ENCODE results near the gene ANKRD9. TPM values are rescaled to one million over a fixed set of nuclear protein-coding genes. Genes with fewer than 3 reads are reported as not detected.

Gene ANKRD9
- total RNA-seq, 1 donor = 16.2 TPM

DNA sequence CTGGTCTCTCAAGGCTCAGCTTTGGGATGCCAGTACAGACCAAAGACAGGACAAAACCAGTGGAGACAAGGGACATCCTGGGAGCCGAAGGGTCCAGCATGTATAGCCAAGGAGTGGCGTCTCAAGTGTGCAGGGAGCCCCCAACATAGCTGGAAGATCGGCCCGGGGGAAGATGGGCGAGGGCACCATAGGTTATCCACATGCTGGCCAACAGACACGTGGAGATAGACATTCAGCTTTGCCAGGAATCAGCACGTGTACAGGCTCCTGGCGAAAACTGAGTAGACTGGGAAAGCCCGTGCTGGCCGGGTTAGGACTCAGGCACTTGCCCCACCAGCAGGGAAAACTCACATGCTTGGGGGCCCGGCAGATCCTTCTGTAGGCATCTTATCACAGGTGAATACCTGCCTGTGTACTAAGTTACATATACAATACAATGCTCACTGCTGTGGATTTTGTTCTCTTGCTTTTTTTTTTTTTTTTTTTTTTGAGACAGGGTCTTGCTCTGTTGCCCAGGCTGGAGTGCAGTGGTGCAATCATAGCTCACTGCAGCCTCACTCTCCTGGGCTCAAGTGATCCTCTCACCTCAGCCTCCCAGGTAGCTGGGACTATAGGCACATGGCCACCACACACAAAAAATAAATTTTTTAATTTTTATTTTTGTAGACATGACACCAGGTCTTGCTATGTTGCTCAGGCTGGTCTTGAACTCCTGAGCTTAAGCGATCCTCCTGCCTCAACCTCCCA lies 5.6 kb upstream of the ANKRD9 start:
- no peak for TF ChIP-seq CTCF (IDR thresholded peaks at IDR 0.05; ENCODE audit: insufficient read depth, low read length)
- no peak for DNase-seq (ENCODE audit: low read depth)
- no peak overlapping the region for H3K4me3 ChIP-seq (ENCODE audit: low read depth, low read length)

GRCh38 chr14:102513899-102514772 lies 4.6 kb upstream of the ANKRD9 start:
- H3K4me3 ChIP-seq (ENCODE audit: low read depth, low read length) = no peak overlapping the region
- DNase-seq (ENCODE audit: low read depth) = no peak
- no peak for TF ChIP-seq CTCF (IDR thresholded peaks at IDR 0.05; ENCODE audit: insufficient read depth, low read length)

- DNase-seq (ENCODE audit: low read depth) = no peak
- H3K4me3 ChIP-seq (ENCODE audit: low read depth, low read length) = no peak overlapping the region
- TF ChIP-seq CTCF (IDR thresholded peaks at IDR 0.05; ENCODE audit: insufficient read depth, low read length) = no peak
Measured at GRCh38 chr14:102512793-102513300, 3.3 kb upstream of the ANKRD9 start.

GRCh38 chr14:102511538-102511937 lies 2.0 kb upstream of the ANKRD9 start:
- DNase-seq (ENCODE audit: low read depth) = no peak
- H3K4me3 ChIP-seq (ENCODE audit: low read depth, low read length) = no peak overlapping the region
- no peak for TF ChIP-seq CTCF (IDR thresholded peaks at IDR 0.05; ENCODE audit: insufficient read depth, low read length)

DNA sequence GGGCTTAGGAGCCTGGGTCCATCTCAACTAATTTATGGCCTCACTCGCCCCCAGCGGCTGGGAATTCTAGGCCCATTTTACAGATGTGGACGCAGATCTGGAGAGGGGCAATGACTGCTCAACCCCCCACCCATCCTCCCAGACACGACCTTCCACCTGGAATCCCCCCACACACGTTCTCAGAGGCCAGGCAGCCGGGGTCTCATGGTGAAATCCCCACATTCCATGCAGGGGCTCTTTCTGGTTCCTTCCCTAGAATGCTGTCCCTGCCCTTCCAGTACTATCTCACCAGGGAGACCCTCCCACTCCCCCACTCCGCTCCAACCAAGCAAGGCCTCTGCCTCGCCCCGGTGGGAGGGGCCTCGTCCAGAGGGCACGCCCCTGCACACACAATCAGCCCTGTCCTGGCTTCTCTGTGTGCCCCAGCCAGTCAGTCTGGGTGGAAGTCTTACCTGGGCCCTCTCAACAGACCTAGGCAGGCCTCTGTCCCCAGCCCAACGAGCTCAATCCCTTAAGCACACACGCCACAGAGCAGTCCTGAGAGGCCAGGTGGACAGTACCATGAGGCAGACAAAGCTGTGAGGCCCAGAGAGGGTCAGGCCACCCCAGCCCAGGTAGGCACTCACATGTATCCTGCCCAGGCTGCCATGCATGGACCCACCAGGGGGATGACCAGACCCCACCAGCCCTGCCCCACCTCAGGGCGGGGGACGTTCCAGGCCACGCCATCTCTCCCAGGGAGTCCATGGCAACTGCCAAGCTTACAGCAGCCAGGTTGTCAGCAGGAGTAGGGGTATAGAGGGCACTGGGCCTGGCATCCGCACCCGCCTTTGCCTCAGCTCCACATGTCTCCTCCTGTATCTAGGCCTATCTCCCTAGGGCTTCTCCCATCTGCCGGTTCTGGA lies 1.3 kb upstream of the ANKRD9 start:
- no peak for DNase-seq (ENCODE audit: low read depth)
- H3K4me3 ChIP-seq (ENCODE audit: low read depth, low read length) = no peak overlapping the region
- TF ChIP-seq CTCF (IDR thresholded peaks at IDR 0.05; ENCODE audit: insufficient read depth, low read length) = no peak

All from fibroblast of the aortic adventitia (primary cell).